Measurements from ENCODE around the gene DNAJA1. TPM values are rescaled to one million over a fixed set of nuclear protein-coding genes. Genes with fewer than 3 reads are reported as not detected.

The DNAJA1 gene
- 240 to 342 TPM (median 269 TPM) in 5 replicates for total RNA-seq (2022; extraction: Qiagen RNA extraction)

DNA sequence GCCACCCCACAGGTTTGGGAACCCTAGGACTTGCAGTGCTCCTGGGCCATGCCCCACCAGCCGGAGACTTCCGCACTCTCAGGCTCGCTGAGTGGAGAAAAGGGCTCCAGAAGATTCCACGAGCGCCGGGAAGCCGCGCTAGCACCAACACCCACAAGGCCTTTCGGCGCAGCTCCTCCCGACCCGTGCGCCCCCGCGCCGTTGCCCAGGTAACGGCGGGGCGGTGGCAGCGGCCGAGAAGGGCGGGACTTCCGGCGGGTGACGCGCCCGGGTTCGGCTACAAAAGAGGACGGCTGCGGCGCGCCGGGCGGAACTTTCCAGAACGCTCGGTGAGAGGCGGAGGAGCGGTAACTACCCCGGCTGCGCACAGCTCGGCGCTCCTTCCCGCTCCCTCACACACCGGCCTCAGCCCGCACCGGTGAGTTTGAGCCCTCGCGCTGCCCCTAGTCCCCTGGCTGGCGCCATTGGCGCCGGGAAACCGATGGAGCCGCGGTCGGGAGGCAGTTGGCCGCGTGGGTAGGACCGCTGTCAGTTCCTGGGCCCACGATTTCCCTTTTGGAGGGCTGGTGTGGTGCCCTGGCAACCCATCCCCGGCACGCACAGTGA lies at the start of gene DNAJA1:
Gene DNAJA1, plus strand, starts transcription at position 308 of the 606 bp plus-strand sequence. CDS start 1,212 bp downstream, outside the sequence.

GRCh38 chr9:33076046-33077004 lies 51.3 kb downstream of the DNAJA1 start, which contains the start of gene SMU1:
TSS of gene SMU1 (minus strand) at chr9:33076674. CDS start at chr9:33076608, 66 bp downstream.

Other genes starting within 250 kb of the DNAJA1 start
- 0.02 to 0.05 TPM in 2 of 5 replicates, not detected in the others for gene TMEM215, start 241.7 kb upstream of the DNAJA1 start, total RNA-seq (2022; extraction: Qiagen RNA extraction)
- gene APTX, start 23.6 kb upstream of the DNAJA1 start, total RNA-seq (2022; extraction: Qiagen RNA extraction): 37.9 to 53.2 TPM (median 40.8 TPM) in 5 replicates
- 17.3 to 24.6 TPM (median 18.3 TPM) in 5 replicates for gene SMU1, start 51.4 kb downstream of the DNAJA1 start, total RNA-seq (2022; extraction: Qiagen RNA extraction)
- 153 to 203 TPM (median 182 TPM) in 5 replicates for gene B4GALT1, start 142.1 kb downstream of the DNAJA1 start, total RNA-seq (2022; extraction: Qiagen RNA extraction)
- 0.28 TPM in 1 of 5 replicates, not detected in the others for gene SPINK4, start 214.9 kb downstream of the DNAJA1 start, total RNA-seq (2022; extraction: Qiagen RNA extraction)
- gene BAG1, start 239.4 kb downstream of the DNAJA1 start, total RNA-seq (2022; extraction: Qiagen RNA extraction): 133 to 147 TPM (median 144 TPM) in 5 replicates
- gene CHMP5, start 239.8 kb downstream of the DNAJA1 start, total RNA-seq (2022; extraction: Qiagen RNA extraction): 71.1 to 94.9 TPM (median 75.7 TPM) in 5 replicates